Stimulated activated CD8-positive, alpha-beta memory T cell treated with anti-CD3 and anti-CD28 coated beads, Interleukin-4, amount 100 ng/mL, for 4 hours (primary cell): ENCODE results near the gene ADM5.
A peak's percentile ranks its signal among the peaks of the same experiment; 100 is the strongest.

Experiments used
- DNase-seq, 2 donors: peaks; one replicate each; pipeline ENCODE4 v3.0.0-alpha.2; 2020; ENCODE audit warnings: low read depth in 2 of 2, low spot score in 1 of 2

Gene ADM5

GRCh38 chr19:49658139-49658517 lies 31.3 kb upstream of the ADM5 start:
- no peak for DNase-seq

GRCh38 chr19:49658566-49659442 lies 30.6 kb upstream of the ADM5 start:
- DNase-seq = no peak

- DNase-seq = no peak
These were observed 28.9 kb upstream of the ADM5 start for GRCh38 chr19:49660338-49660961.

GRCh38 chr19:49662011-49662410 lies 27.4 kb upstream of the ADM5 start:
- DNase-seq = no peak

- DNase-seq = no peak
These were observed 26.2 kb upstream of the ADM5 start for GRCh38 chr19:49663224-49663623.

- DNase-seq = peak; percentile 83 to 89
These were observed 25.0 kb upstream of the ADM5 start for GRCh38 chr19:49664171-49665035.

- no peak for DNase-seq
These were observed 24.4 kb upstream of the ADM5 start for GRCh38 chr19:49665036-49665350.

GRCh38 chr19:49665351-49666119 lies 23.9 kb upstream of the ADM5 start, which contains the start of the genes BCL2L12 and IRF3:
TSS of gene BCL2L12 (plus strand) at chr19:49665933. CDS start at chr19:49666693, 760 bp downstream.
TSS of gene IRF3 (minus strand) at chr19:49665857. CDS start at chr19:49664838, 1,019 bp downstream.
- peak; percentile 97 to 99 for DNase-seq

- DNase-seq = no peak
These were observed 23.3 kb upstream of the ADM5 start for GRCh38 chr19:49666120-49666444.

GRCh38 chr19:49667473-49667872 lies 21.9 kb upstream of the ADM5 start:
- DNase-seq = no peak

- DNase-seq = no peak
These were observed 19.9 kb upstream of the ADM5 start for GRCh38 chr19:49669516-49669915.

GRCh38 chr19:49672131-49672919 lies 17.1 kb upstream of the ADM5 start:
- peak; percentile 48 to 63 for DNase-seq

GRCh38 chr19:49676136-49676783 lies 13.1 kb upstream of the ADM5 start:
- no peak for DNase-seq

GRCh38 chr19:49676784-49677230 lies 12.6 kb upstream of the ADM5 start:
- peak; percentile 96 for DNase-seq

- DNase-seq = peak in 1 of 2 donors; percentile 26
These were observed 12.0 kb upstream of the ADM5 start, which contains the start of gene PRMT1 for GRCh38 chr19:49677231-49677900. TSS of gene PRMT1 (plus strand) at chr19:49677271. CDS start at chr19:49677281, 10 bp downstream.

GRCh38 chr19:49677901-49678674 lies 11.3 kb upstream of the ADM5 start:
- DNase-seq = peak; percentile 56 to 69

GRCh38 chr19:49678985-49679770 lies 10.2 kb upstream of the ADM5 start:
- DNase-seq = no peak
